Central memory CD4-positive, alpha-beta T cell (primary cell): ENCODE data around the gene TSPEAR.
"Not testable (repeated sequence)": the region's sequence is repeated elsewhere in the genome, so short reads cannot be mapped to it uniquely, and the experiment has no call there.

ENCODE experiments used
- DNase-seq: peaks from one replicate; pipeline ENCODE4 v3.0.0; 2022

TSPEAR gene

GRCh38 chr21:44580231-44580821 is 131.0 kb downstream of the TSPEAR start, which contains the start of gene KRTAP10-5:
Gene KRTAP10-5 (minus strand): TSS chr21:44580604. CDS start chr21:44580578, 26 bp downstream.
- not testable (repeated sequence) for DNase-seq

GRCh38 chr21:44579833-44580144 is 131.6 kb downstream of the TSPEAR start:
- no peak for DNase-seq

- no peak for DNase-seq
These were observed 132.1 kb downstream of the TSPEAR start for GRCh38 chr21:44579056-44579832.

GRCh38 chr21:44578371-44579055 is 132.9 kb downstream of the TSPEAR start:
- DNase-seq, result no peak

GRCh38 chr21:44576025-44576420 is 135.3 kb downstream of the TSPEAR start:
- no peak for DNase-seq

- no peak for DNase-seq
These were observed 135.9 kb downstream of the TSPEAR start for GRCh38 chr21:44575307-44576024.

- DNase-seq, result no peak
These were observed 136.7 kb downstream of the TSPEAR start for GRCh38 chr21:44574457-44575306.

GRCh38 chr21:44573630-44574456 is 137.5 kb downstream of the TSPEAR start, which contains the start of gene KRTAP10-4:
Gene KRTAP10-4 (plus strand): TSS chr21:44573729. CDS start chr21:44573759, 30 bp downstream.
- DNase-seq, result not testable (repeated sequence)

- DNase-seq, result no peak
These were observed 138.3 kb downstream of the TSPEAR start for GRCh38 chr21:44572959-44573583.

- no peak for DNase-seq
These were observed 139.3 kb downstream of the TSPEAR start for GRCh38 chr21:44571844-44572782.

GRCh38 chr21:44571296-44571695 is 140.1 kb downstream of the TSPEAR start:
- DNase-seq, result no peak

GRCh38 chr21:44569861-44570517 is 141.4 kb downstream of the TSPEAR start:
- no peak for DNase-seq

- no peak for DNase-seq
These were observed 142.5 kb downstream of the TSPEAR start for GRCh38 chr21:44568667-44569556.

- no peak for DNase-seq
These were observed 143.1 kb downstream of the TSPEAR start for GRCh38 chr21:44568261-44568660.

GRCh38 chr21:44567481-44568171 is 143.7 kb downstream of the TSPEAR start:
- DNase-seq, result no peak

GRCh38 chr21:44566403-44566802 is 145.0 kb downstream of the TSPEAR start:
- no peak for DNase-seq
